Peyer's patch (tissue), 4 donors: ENCODE measurements around the gene ADH7.

Experiments used
- CTCF ChIP-seq, 6 experiments: fragments of 450-650 bp in 4 of 6; fragments of 200-600 bp in 2 of 6; sonication (generic) in 1 of 6; IDR thresholded peaks; one replicate each; pipeline ENCODE4 v1.5.1; 2017 to 2019; ENCODE audit warnings: antibody characterized with exemption in 6 of 6, mild to moderate bottlenecking in 3 of 6, moderate library complexity in 1 of 6
- POLR2A ChIP-seq, 2 donors: fragments of 450-650 bp; IDR thresholded peaks; one replicate each; pipeline ENCODE4 v1.5.1; 2017; ENCODE audit warnings: antibody characterized with exemption in 2 of 2, mild to moderate bottlenecking in 2 of 2, moderate library complexity in 2 of 2

- TF ChIP-seq CTCF (IDR thresholded peaks at IDR 0.05) (no peak), POLR2A (IDR thresholded peaks at IDR 0.05) (no peak)
Observed at GRCh38 chr4:99468889-99469288, 33.7 kb upstream of the ADH7 start.
